GM18951 (cell line): ENCODE measurements around the gene PDE4D.
"Not testable (repeated sequence)": the region's sequence is repeated elsewhere in the genome, so short reads cannot be mapped to it uniquely, and the experiment has no call there.

Source experiments
- POLR2A ChIP-seq: IDR thresholded peaks from 4 replicates; pipeline ENCODE4 v1.6.1; 2011; ENCODE audit warnings: mild to moderate bottlenecking; ENCODE audit not compliant: insufficient read length, insufficient read depth; ENCODE audit errors: extremely low read depth
- in situ Hi-C: fragments of 300-500 bp; cut with MboI; formaldehyde crosslinking; loops from one replicate; pipeline ENCODE4 v1.12.0; 2022; ENCODE audit warnings: low sequenced_read_pairs, mixed read lengths, inconsistent platforms; ENCODE audit not compliant: unreplicated experiment

The PDE4D gene

GRCh38 chr5:59067956-59068656 is 825.4 kb downstream of the PDE4D start:
- in situ Hi-C loops: no loop called here
- TF ChIP-seq POLR2A: no peak

GRCh38 chr5:59066367-59067163 is 827.0 kb downstream of the PDE4D start:
- in situ Hi-C loops: no loop called here
- TF ChIP-seq POLR2A: no peak

GRCh38 chr5:59065554-59065953 is 828.0 kb downstream of the PDE4D start:
- in situ Hi-C loops: no loop called here
- no peak for TF ChIP-seq POLR2A

- in situ Hi-C loops: no loop called here
Measured at GRCh38 chr5:59064293-59064692, 829.2 kb downstream of the PDE4D start.

GRCh38 chr5:59062986-59063683 is 830.4 kb downstream of the PDE4D start:
- no peak for TF ChIP-seq POLR2A
- in situ Hi-C loops: no loop called here

More at GRCh38 chr5:59064293-59064692, 829.2 kb downstream of the PDE4D start:
- TF ChIP-seq POLR2A: no peak

- in situ Hi-C loops: no loop called here
- TF ChIP-seq POLR2A: no peak
Measured at GRCh38 chr5:59061377-59061776, 832.1 kb downstream of the PDE4D start.

GRCh38 chr5:59058969-59059687 is 834.4 kb downstream of the PDE4D start:
- no peak for TF ChIP-seq POLR2A
- in situ Hi-C loops: no loop called here

- no peak for TF ChIP-seq POLR2A
- in situ Hi-C loops: no loop called here
Measured at GRCh38 chr5:59058237-59058636, 835.3 kb downstream of the PDE4D start.

GRCh38 chr5:59056599-59056998 is 836.9 kb downstream of the PDE4D start:
- in situ Hi-C loops: not testable (repeated sequence)

- in situ Hi-C loops: no loop called here
Measured at GRCh38 chr5:59055745-59056448, 837.6 kb downstream of the PDE4D start.

GRCh38 chr5:59054963-59055528 is 838.5 kb downstream of the PDE4D start:
- in situ Hi-C loops: no loop called here
- TF ChIP-seq POLR2A: no peak

More at GRCh38 chr5:59055745-59056448, 837.6 kb downstream of the PDE4D start:
- no peak for TF ChIP-seq POLR2A

- in situ Hi-C loops: no loop called here
- TF ChIP-seq POLR2A: no peak
Measured at GRCh38 chr5:59051951-59052350, 841.6 kb downstream of the PDE4D start.
